ENCODE measurements around the gene HSPA5.

DNA sequence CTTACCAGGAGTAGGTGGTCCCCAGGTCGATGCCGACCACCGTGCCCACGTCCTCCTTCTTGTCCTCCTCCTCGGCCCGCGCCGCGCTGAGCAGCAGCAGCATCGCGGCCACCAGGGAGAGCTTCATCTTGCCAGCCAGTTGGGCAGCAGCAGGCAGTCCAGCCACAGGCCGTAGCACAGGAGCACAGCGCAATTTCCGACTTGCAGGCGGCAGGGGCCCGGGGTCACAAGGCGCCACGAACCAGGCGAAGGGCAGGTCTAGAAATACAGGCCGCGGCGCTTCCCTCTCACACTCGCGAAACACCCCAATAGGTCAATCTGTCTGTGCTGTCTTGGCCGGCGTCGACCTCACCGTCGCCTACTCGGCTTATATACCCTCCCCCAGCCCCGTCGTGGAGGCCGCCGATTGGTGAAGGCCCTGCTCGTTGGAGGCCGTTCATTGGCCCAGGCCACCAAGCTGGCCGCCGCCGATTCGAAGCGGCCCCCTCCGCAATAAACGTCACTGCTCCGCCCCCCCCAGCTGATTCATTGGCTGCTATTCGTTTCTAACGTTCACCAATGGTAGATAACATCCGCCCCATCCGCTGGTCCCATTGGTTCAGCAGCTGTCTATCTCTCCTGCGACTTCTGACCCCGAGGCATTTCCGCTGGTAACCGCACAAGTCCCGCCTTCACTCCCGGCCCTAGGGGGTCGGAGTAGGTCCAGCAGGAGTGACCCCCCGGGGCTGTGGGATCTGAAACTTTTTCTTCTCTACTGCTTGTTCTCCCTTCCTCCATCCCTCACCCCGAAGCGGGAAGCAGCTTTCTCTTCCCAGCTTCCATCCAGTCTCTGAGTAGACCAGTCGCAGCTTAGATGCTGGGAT, at the start of gene HSPA5:
- TF ChIP-seq SP1 (IDR thresholded peaks at IDR 0.05) (no peak), L3MBTL2 (conservative IDR thresholded peaks at IDR 0.05) (peak; percentile 39), HDGF (IDR thresholded peaks at IDR 0.05; ENCODE audit: borderline replicate concordance) (no peak), CTBP1 (IDR thresholded peaks at IDR 0.05; ENCODE audit: borderline replicate concordance) (no peak), LEF1 (IDR thresholded peaks at IDR 0.05; ENCODE audit: borderline replicate concordance) (no peak), FOXM1 (IDR thresholded peaks at IDR 0.05; ENCODE audit: borderline replicate concordance) (peak; percentile 90; the same call in 1 of the 2 replicates), SUZ12 (IDR thresholded peaks at IDR 0.05) (no peak), FOXA1 (IDR thresholded peaks at IDR 0.05) (no peak), TARDBP (IDR thresholded peaks at IDR 0.05) (no peak)
- TF ChIP-seq, protein P1, sequence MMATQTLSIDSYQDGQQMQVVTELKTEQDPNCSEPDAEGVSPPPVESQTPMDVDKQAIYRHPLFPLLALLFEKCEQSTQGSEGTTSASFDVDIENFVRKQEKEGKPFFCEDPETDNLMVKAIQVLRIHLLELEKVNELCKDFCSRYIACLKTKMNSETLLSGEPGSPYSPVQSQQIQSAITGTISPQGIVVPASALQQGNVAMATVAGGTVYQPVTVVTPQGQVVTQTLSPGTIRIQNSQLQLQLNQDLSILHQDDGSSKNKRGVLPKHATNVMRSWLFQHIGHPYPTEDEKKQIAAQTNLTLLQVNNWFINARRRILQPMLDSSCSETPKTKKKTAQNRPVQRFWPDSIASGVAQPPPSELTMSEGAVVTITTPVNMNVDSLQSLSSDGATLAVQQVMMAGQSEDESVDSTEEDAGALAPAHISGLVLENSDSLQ (IDR thresholded peaks at IDR 0.05) = peak; percentile 99
